ENCODE measurements around the gene SLC27A4. TPM values are rescaled to one million over a fixed set of nuclear protein-coding genes. Genes with fewer than 3 reads are reported as not detected.

Gene SLC27A4
- total and polyA plus RNA-seq, 4 donors: 23.1 to 56.8 (median 45.0) TPM

DNA sequence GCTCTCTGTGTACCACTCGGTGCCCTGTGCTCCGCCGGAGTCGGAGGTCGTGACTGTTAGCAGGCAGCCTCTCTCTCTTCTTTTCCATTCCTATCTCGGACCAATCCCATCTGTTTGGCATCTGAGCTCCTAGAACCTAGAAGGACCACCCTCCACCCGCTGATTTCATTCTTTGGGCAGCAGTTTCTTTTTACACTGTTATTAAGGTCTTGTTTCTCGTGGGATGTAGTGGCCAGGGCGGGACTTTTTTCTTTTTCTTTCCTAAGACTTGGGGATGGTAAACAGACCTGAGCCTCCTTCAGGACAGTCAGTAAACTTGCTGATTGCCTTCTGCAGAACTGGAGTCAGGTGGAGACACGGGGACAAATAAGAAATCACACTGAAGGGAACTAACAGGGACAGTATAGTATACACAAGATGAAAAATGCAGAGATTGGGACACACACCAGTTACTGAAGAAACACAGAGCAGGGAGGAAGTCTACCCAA is 31.3 kb downstream of the SLC27A4 start:
- Histone ChIP-seq H3K4me1 (ENCODE audit: control insufficient read depth, insufficient read depth, low read length) (peaks cover 35% of the 10 kb centered on the region), H3K27me3 (ENCODE audit: control insufficient read depth, insufficient read depth, low read length) (no peaks in the 10 kb centered on the region)

DNA sequence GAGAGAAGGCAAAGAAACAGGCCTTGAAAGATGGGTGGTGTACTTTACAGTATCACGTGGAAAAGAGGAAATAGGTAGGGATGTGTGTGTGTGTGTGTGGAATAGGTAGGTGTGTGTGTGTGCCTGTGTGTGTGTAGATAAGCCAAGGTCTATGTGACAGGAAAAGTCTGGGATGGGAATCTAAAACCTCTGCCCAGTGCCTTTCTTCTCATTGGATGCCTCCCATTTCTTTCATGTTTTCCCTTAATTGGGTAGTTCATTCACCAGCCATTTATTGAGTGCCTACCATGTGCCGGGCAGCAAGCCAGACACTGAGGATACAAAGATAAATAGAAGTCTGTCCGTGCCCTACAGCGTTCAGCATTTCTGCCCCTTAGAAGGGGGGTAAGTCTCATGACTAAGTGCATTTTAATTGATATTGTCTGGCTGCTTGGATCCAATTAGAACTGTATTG is 31.9 kb downstream of the SLC27A4 start:
- peak in 1 of 6 donors; percentile 53 for DNase-seq (ENCODE audit: low read depth in 4 of 6, low spot score in 6 of 6)
- Histone ChIP-seq H3K4me3 (ENCODE audit: low read depth, low read length) (peak overlapping the region; percentile 98), H3K9me3 (ENCODE audit: control insufficient read depth, insufficient read depth, low read length) (no peaks in the 10 kb centered on the region), H3K27ac (ENCODE audit: low read depth, low read length) (peak overlapping the region; percentile 96), H3K4me1 (ENCODE audit: control insufficient read depth, insufficient read depth, low read length) (peaks cover 35% of the 10 kb centered on the region), H3K27me3 (ENCODE audit: control insufficient read depth, insufficient read depth, low read length) (no peaks in the 10 kb centered on the region), H3K36me3 (ENCODE audit: control insufficient read depth, insufficient read depth, low read length) (peaks cover 21% of the 10 kb centered on the region)
- 57% methylated on average over 4 of the region's 4 CpGs for WGBS (ENCODE audit: insufficient coverage)

More for the DNA sequence above, 31.3 kb downstream of the SLC27A4 start:
- Histone ChIP-seq H3K27ac (ENCODE audit: low read depth, low read length) (peak overlapping the region; percentile 96), H3K4me3 (ENCODE audit: low read depth, low read length) (peak overlapping the region; percentile 98), H3K36me3 (ENCODE audit: control insufficient read depth, insufficient read depth, low read length) (peaks cover 19% of the 10 kb centered on the region), H3K9me3 (ENCODE audit: control insufficient read depth, insufficient read depth, low read length) (no peaks in the 10 kb centered on the region)
- 0% methylated on average over 8 of the region's 10 CpGs for WGBS (ENCODE audit: insufficient coverage)
- DNase-seq (ENCODE audit: low read depth in 4 of 6, low spot score in 6 of 6): no peak

DNA sequence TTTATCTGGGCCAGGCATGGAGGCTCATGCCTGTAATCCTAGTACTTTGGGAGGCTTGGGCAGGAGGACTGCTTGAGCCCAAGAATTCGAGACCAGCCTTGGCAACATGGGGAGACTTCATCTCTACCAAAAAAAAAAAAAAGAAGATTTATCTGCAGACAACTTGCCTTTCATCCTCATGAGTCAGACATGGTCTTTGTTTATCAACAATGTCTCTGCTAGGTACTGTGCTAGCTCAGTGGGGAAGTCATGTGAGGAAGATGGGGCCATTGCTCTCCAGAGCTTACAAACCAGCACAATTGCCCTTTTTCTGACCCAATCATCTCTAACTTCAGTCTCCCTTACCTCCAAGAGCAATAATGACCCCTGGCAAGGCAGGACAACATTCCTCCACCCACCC is 32.5 kb downstream of the SLC27A4 start:
- Histone ChIP-seq H3K27ac (ENCODE audit: low read depth, low read length) (no peak overlapping the region), H3K27me3 (ENCODE audit: control insufficient read depth, insufficient read depth, low read length) (no peaks in the 10 kb centered on the region), H3K4me3 (ENCODE audit: low read depth, low read length) (no peak overlapping the region), H3K4me1 (ENCODE audit: control insufficient read depth, insufficient read depth, low read length) (peaks cover 35% of the 10 kb centered on the region), H3K9me3 (ENCODE audit: control insufficient read depth, insufficient read depth, low read length) (no peaks in the 10 kb centered on the region), H3K36me3 (ENCODE audit: control insufficient read depth, insufficient read depth, low read length) (peaks cover 22% of the 10 kb centered on the region)
- no peak for DNase-seq (ENCODE audit: low read depth in 4 of 6, low spot score in 6 of 6)
- no CpG with 5 or more reads among the region's 1 CpG for WGBS (ENCODE audit: insufficient coverage)

DNA sequence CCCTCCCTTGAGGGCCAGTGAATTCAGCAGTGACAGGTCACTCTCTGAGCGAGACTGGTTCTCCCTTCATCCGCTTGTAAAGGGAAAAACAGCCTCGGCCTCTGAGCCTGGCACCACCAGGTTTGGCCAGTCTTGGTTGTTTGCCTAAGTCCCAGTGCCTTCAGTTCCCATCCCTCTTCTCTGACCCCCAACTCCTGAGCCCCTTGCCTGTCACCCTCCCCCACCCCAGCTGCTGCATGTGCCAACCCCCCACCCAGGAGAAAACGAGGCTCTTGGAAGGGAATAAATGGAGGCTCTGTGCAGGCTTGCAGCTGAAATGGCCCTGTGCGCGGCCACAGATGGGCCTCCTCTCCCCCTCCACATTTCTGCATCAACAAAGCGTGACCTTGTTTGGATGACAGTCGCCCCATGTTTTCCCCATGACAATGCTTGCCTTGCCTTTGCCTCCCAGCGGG is 33.9 kb downstream of the SLC27A4 start:
- H3K27ac ChIP-seq (ENCODE audit: low read depth, low read length): peak overlapping the region; percentile 57
- peaks cover 36% of the 10 kb centered on the region for H3K36me3 ChIP-seq (ENCODE audit: control insufficient read depth, insufficient read depth, low read length)
- no peaks in the 10 kb centered on the region for H3K27me3 ChIP-seq (ENCODE audit: control insufficient read depth, insufficient read depth, low read length)
- no peaks in the 10 kb centered on the region for H3K9me3 ChIP-seq (ENCODE audit: control insufficient read depth, insufficient read depth, low read length)
- peaks cover 35% of the 10 kb centered on the region for H3K4me1 ChIP-seq (ENCODE audit: control insufficient read depth, insufficient read depth, low read length)
- H3K4me3 ChIP-seq (ENCODE audit: low read depth, low read length): no peak overlapping the region
- peak in 2 of 6 donors; percentile 47 to 67 for DNase-seq (ENCODE audit: low read depth in 4 of 6, low spot score in 6 of 6)
- 73% methylated on average over 7 of the region's 9 CpGs for WGBS (ENCODE audit: insufficient coverage)

DNA sequence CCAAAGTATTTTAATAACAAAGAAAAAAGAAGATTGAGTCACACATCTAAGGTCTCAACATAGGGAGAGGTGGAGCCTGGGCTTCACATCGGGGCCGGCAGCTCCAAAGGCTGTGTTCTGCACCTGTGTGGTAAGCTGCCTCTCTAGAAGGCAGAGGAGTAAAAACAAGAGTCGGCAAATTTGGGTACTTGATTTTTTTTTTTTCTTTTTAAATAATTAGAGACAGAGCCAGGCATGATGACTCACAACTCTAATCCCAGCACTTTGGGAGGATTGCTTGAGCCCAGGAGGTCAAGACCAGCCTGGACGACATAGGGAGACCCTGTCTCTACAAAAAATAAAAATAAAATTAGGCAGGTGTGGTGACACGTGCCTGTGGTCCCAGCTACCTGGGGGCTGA is 35.5 kb downstream of the SLC27A4 start:
- 90% methylated on average over 2 of the region's 5 CpGs for WGBS (ENCODE audit: insufficient coverage)
- Histone ChIP-seq H3K27ac (ENCODE audit: low read depth, low read length) (peak overlapping the region; percentile 40), H3K27me3 (ENCODE audit: control insufficient read depth, insufficient read depth, low read length) (no peaks in the 10 kb centered on the region), H3K4me3 (ENCODE audit: low read depth, low read length) (no peak overlapping the region), H3K9me3 (ENCODE audit: control insufficient read depth, insufficient read depth, low read length) (no peaks in the 10 kb centered on the region), H3K36me3 (ENCODE audit: control insufficient read depth, insufficient read depth, low read length) (peaks cover 48% of the 10 kb centered on the region), H3K4me1 (ENCODE audit: control insufficient read depth, insufficient read depth, low read length) (peaks cover 26% of the 10 kb centered on the region)
- no peak for DNase-seq (ENCODE audit: low read depth in 4 of 6, low spot score in 6 of 6)

DNA sequence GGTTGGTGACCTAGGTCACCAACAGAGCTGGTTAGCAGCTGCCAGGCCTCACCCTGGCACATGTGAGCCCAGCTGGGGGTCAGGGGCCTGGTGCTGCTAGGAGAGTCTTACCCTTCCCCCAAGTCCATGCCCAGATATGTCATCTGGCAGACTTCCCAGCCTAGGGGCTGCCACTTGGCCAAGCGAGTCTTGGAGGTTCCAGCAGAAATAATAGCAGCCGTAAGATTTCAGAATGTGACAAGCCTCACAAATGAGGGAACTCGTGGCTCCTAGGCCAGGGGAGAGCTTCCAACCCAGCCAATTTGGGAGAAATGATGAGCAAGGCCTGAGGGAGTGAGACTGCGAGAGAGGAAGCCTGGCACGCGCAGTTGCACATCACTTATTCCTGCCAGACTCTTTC is 41.9 kb downstream of the SLC27A4 start:
- Histone ChIP-seq H3K4me3 (ENCODE audit: low read depth, low read length) (no peak overlapping the region), H3K9me3 (ENCODE audit: control insufficient read depth, insufficient read depth, low read length) (no peaks in the 10 kb centered on the region), H3K27ac (ENCODE audit: low read depth, low read length) (peak overlapping the region; percentile 81), H3K4me1 (ENCODE audit: control insufficient read depth, insufficient read depth, low read length) (peaks cover 61% of the 10 kb centered on the region), H3K27me3 (ENCODE audit: control insufficient read depth, insufficient read depth, low read length) (no peaks in the 10 kb centered on the region), H3K36me3 (ENCODE audit: control insufficient read depth, insufficient read depth, low read length) (peaks cover 51% of the 10 kb centered on the region)
- WGBS (ENCODE audit: insufficient coverage): 17% methylated on average over 3 of the region's 6 CpGs
- DNase-seq (ENCODE audit: low read depth in 4 of 6, low spot score in 6 of 6): peak in 2 of 6 donors; percentile 81 to 86

DNA sequence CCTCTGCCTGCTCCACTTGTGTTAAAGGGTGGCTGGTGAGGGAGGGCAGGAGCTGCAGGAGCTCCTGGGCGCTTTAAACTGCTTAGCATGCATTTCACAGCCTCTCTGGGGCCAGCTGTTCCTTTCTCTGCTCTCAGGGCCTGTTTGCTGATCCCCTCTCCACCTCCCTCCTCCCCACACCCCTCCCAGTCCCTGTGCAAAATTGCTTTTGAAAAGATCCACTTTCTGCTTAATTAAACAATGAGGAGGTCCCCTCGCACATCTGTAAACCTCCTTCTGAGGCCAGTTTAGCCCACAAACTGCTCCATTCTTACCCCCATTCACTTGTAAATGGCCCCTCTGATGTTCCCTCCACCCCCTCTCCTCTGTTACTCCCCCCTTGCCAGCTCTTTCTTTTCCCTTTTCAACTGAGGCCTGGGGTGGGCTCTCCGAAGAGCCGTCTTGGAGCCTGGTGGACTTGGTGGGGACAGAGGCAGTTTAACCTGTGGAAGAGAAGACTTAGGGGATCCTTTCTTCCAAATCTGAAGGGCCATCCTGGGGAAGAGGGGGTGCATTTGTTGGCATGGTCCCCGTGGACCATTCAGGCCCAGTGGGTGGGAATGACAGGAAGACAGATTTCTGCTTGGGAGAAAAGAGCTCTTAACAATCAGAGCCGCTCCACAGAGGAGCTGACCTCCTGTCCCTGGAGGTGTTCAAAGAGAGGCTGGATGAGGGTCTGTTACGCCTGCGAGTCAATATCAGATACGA is 42.9 kb downstream of the SLC27A4 start:
- H3K27ac ChIP-seq (ENCODE audit: low read depth, low read length): peak overlapping the region; percentile 87
- peaks cover 53% of the 10 kb centered on the region for H3K36me3 ChIP-seq (ENCODE audit: control insufficient read depth, insufficient read depth, low read length)
- H3K4me3 ChIP-seq (ENCODE audit: low read depth, low read length): no peak overlapping the region
- DNase-seq (ENCODE audit: low read depth in 4 of 6, low spot score in 6 of 6): peak in 2 of 6 donors; percentile 86 to 90
- 17% methylated on average over 8 of the region's 9 CpGs for WGBS (ENCODE audit: insufficient coverage)
- no peaks in the 10 kb centered on the region for H3K9me3 ChIP-seq (ENCODE audit: control insufficient read depth, insufficient read depth, low read length)
- H3K4me1 ChIP-seq (ENCODE audit: control insufficient read depth, insufficient read depth, low read length): peaks cover 68% of the 10 kb centered on the region
- no peaks in the 10 kb centered on the region for H3K27me3 ChIP-seq (ENCODE audit: control insufficient read depth, insufficient read depth, low read length)

DNA sequence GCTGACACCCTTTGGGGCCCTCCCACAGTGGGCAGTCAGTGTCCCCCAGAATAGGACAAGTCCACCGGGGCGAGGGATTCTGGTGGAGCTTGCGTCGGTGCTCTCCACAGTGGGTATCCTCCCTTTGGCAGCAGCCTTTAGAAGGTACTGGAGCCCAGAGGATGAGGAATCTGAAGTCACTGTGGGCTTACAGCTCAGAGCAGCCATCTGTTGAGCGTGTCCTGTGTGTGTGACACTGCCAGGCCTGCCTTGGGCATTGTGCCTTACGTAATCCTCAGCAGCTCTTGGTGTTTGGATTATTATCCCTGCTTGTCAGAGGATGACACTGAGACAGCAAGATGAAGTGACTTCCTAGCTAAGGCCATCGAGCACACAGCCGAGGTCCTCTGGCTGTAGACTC is 43.5 kb downstream of the SLC27A4 start:
- peaks cover 73% of the 10 kb centered on the region for H3K4me1 ChIP-seq (ENCODE audit: control insufficient read depth, insufficient read depth, low read length)
- peak in 2 of 6 donors; percentile 36 to 55 for DNase-seq (ENCODE audit: low read depth in 4 of 6, low spot score in 6 of 6)

DNA sequence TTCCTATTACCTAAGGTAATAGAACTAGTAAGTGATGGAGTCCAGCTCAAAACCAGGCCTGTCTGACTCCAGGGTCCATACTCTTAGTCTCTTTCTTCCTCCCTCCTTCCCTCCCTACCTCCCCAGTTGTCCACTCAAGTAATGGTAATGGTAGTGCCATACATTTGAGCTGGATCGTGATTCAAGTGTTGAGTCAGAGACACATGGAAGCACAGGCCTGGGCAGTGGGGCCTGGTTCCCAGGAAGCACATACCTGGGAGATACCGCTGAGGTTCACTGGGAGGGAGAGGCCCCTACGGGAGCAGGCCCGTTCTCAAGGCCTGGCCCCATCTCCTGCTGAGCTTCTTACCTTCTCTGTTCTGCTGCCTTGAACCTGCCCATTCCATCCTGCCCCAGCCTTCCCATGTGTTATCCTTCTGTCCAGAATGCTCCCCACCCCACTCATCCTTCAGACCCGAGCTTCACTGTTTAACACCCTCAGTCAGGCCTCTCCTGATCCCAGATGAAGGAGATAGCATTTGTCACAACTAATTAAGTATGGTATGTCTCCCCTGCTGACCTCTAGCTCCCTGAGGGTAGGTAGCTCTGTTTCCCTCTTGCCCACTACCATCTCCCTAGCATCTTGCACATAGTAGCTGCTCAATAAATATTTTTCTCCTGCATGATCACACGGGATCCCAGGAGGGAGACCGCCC is 44.6 kb downstream of the SLC27A4 start:
- Histone ChIP-seq H3K9me3 (ENCODE audit: control insufficient read depth, insufficient read depth, low read length) (no peaks in the 10 kb centered on the region), H3K4me1 (ENCODE audit: control insufficient read depth, insufficient read depth, low read length) (peaks cover 82% of the 10 kb centered on the region), H3K4me3 (ENCODE audit: low read depth, low read length) (no peak overlapping the region), H3K36me3 (ENCODE audit: control insufficient read depth, insufficient read depth, low read length) (peaks cover 57% of the 10 kb centered on the region), H3K27me3 (ENCODE audit: control insufficient read depth, insufficient read depth, low read length) (no peaks in the 10 kb centered on the region), H3K27ac (ENCODE audit: low read depth, low read length) (peak overlapping the region; percentile 70)
- DNase-seq (ENCODE audit: low read depth in 4 of 6, low spot score in 6 of 6): no peak
- WGBS (ENCODE audit: insufficient coverage): 72% methylated on average over 4 of the region's 7 CpGs

More for the DNA sequence above, 43.5 kb downstream of the SLC27A4 start:
- no peak overlapping the region for H3K4me3 ChIP-seq (ENCODE audit: low read depth, low read length)
- H3K27me3 ChIP-seq (ENCODE audit: control insufficient read depth, insufficient read depth, low read length): no peaks in the 10 kb centered on the region
- WGBS (ENCODE audit: insufficient coverage): 30% methylated on average over 7 of the region's 8 CpGs
- no peaks in the 10 kb centered on the region for H3K9me3 ChIP-seq (ENCODE audit: control insufficient read depth, insufficient read depth, low read length)
- H3K36me3 ChIP-seq (ENCODE audit: control insufficient read depth, insufficient read depth, low read length): peaks cover 54% of the 10 kb centered on the region
- peak overlapping the region; percentile 87 for H3K27ac ChIP-seq (ENCODE audit: low read depth, low read length)

Measured in spinal cord (tissue), 10 donors.